ENCODE results near the gene MYLK4. TPM values are rescaled to one million over a fixed set of nuclear protein-coding genes. Genes with fewer than 3 reads are reported as not detected.

The MYLK4 gene
- total and polyA plus RNA-seq, 2 of the 13 experiments (the other 11 are each of a cell fraction or from before 2014, with no cell fraction given), result 0.26 to 0.29 TPM

DNA sequence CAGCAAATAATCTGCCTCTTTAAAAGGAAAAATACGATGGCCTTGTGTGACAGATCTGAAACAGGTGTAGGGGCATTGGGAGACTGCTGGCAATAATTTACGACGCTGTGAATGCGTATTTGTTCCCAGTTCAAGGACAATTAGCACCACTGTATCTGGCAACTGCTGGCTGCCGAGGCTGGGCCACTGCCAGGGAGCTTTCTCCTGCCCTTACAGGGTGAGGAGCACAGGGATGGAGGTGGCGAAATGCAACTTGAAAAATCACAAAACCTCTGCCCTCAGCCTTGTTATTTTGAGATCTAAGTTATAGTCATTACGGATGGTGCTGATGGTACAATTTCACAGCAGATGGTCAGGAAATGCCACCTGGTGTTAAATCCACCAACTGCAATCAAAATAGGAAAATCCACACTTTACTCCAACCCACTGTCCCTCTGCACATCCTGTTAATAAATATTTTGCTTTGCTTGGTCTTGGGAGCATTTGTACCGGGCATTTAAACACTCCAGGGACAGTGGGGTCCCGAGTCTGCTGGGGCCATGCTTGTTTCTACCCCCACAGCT is 6.4 kb downstream of the MYLK4 start (continued):
- TF ChIP-seq MTA1 (CRISPR knock-in tag; IDR thresholded peaks at IDR 0.05; ENCODE audit: borderline replicate concordance) (no peak), SP140L (CRISPR knock-in tag; IDR thresholded peaks at IDR 0.05; ENCODE audit: borderline replicate concordance) (no peak), NONO (IDR thresholded peaks at IDR 0.05) (no peak), NONO (CRISPR knock-in tag; conservative IDR thresholded peaks at IDR 0.05) (0 out of 2 replicates have a peak, but pooled peaks have one; percentile 35)
- TF ChIP-seq, protein P1, sequence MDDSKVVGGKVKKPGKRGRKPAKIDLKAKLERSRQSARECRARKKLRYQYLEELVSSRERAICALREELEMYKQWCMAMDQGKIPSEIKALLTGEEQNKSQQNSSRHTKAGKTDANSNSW (CRISPR knock-in tag; IDR thresholded peaks at IDR 0.05; ENCODE audit: borderline replicate concordance), result no peak

GRCh38 chr6:2743280-2744208 is 7.2 kb downstream of the MYLK4 start:
- Histone ChIP-seq H3K9ac (ENCODE audit: insufficient read depth, low read depth, low read length) (no peak overlapping the region), H3K4me1 (ENCODE audit: insufficient read depth, low read length) (peaks cover 36% of the 10 kb centered on the region), H4K20me1 (ENCODE audit: insufficient read depth, low read length) (no peaks in the 10 kb centered on the region), H3K27ac (ENCODE audit: extremely low read length, insufficient read depth, low read length) (no peak overlapping the region), H3K9me3 (ENCODE audit: low read length) (no peaks in the 10 kb centered on the region), H3K79me2 (ENCODE audit: insufficient read depth, low read length) (no peaks in the 10 kb centered on the region), H3K4me2 (ENCODE audit: low read depth, low read length) (peak overlapping the region; percentile 60), H3K4me3 (replicated peaks in 1 of 3; ENCODE audit: insufficient read depth in 1 of 3, low read depth in 2 of 3, low read length in 3 of 3) (peak overlapping the region in 1 of 3 experiments; percentile 5; a peak in 1 of 6 replicates), H3K27me3 (ENCODE audit: control insufficient read depth in 1 of 2, insufficient read depth in 2 of 2, low read length in 2 of 2) (peaks cover 0 to 5% of the 10 kb centered on the region in 2 experiments; a peak in 1 of 5 replicates), H2AFZ (ENCODE audit: low read length) (no peak overlapping the region), H3K36me3 (replicated peaks in 1 of 2; ENCODE audit: control insufficient read depth in 1 of 2, insufficient read depth in 2 of 2, low read length in 2 of 2) (no peaks in the 10 kb centered on the region)
- ATAC-seq, result no peak; the same call in 1 of the 3 replicates
- WGBS (ENCODE audit: low lambda C conversion rate), result 40% methylated on average over 16 of the region's 17 CpGs
- ChIA-PET CTCF (ENCODE audit: low intra/inter-chr PET ratio, low total read pairs) (interaction anchor here (1.8 kb wide), 1 partner anchor 1147 kb away, joined by 3 read pairs; no protein-coding TSS in a partner anchor), POLR2A (no interaction called here)
- 0 out of 2 replicates have a peak, but pooled peaks have one; percentile 40 for TF ChIP-seq ZNF670 (CRISPR knock-in tag; IDR thresholded peaks at IDR 0.05; ENCODE audit: borderline replicate concordance)
- TF ChIP-seq HDAC1 (CRISPR knock-in tag; IDR thresholded peaks at IDR 0.05), result peak; percentile 40; the same call in 1 of the 2 replicates
- no peak for TF ChIP-seq ZNF33A (CRISPR knock-in tag; IDR thresholded peaks at IDR 0.05; ENCODE audit: borderline replicate concordance)
- BruUV-seq (replicated peaks), result no TSS peak
- in situ Hi-C loops (cut with HindIII; ENCODE audit: extremely low pct_ligation_motif_present, low pct_unique_long_range_greater_than_20kb) (no loop called here), intact Hi-C loops (cut with micrococcal nuclease; ENCODE audit: unreplicated experiment) (loop anchor here (5.0 kb wide), 1 partner anchor 1146 kb away; no protein-coding TSS in a partner anchor)
- no peak for FAIRE-seq
- DNase-seq (ENCODE audit: low spot score), result no peak

Measured in HepG2 (cell line).